WTC11 (cell line): ENCODE results near the gene FOXA3. TPM values are rescaled to one million over a fixed set of nuclear protein-coding genes. Genes with fewer than 3 reads are reported as not detected.

Experiments used
- ATAC-seq: fragments of 200-7000 bp; cut with Tn5 transposase; 2 replicates; pipeline ENCODE4 v1.10.0; 2021; ENCODE audit warnings: mild to moderate bottlenecking, moderate library complexity
- CTCF ChIA-PET: fragments of 300-600 bp; sonication (Branson Sonifier 250); formaldehyde crosslinking; loops from one replicate; lab custom pipeline; 2021; ENCODE audit warnings: antibody characterized with exemption; lab: Charles Lee
- POLR2A ChIA-PET: fragments of 350-600 bp; sonication (Branson Sonifier 250); formaldehyde crosslinking; loops from one replicate; lab custom pipeline; 2021; ENCODE audit warnings: antibody characterized with exemption; lab: Charles Lee
- DNase-seq: peaks from one replicate; pipeline ENCODE4 v3.0.0; 2021; ENCODE audit warnings: low spot score
- H3K27ac Mint-ChIP-seq: 2 replicates; pipeline ENCODE4 v1.8.0; 2021; ENCODE audit warnings: mixed read lengths
- H3K27me3 Mint-ChIP-seq: 2 replicates; pipeline ENCODE4 v1.8.0; 2021; ENCODE audit warnings: low read depth, mild to moderate bottlenecking, moderate library complexity, mixed read lengths
- H3K36me3 Mint-ChIP-seq: 2 replicates; pipeline ENCODE4 v1.8.0; 2021; ENCODE audit warnings: mixed read lengths
- H3K4me1 Mint-ChIP-seq: 2 replicates; pipeline ENCODE4 v1.8.0; 2022; ENCODE audit warnings: mixed read lengths
- H3K4me3 Mint-ChIP-seq: 2 replicates; pipeline ENCODE4 v1.8.0; 2021; ENCODE audit warnings: mild to moderate bottlenecking, moderate library complexity, mixed read lengths
- H3K9me3 Mint-ChIP-seq: 2 replicates; pipeline ENCODE4 v1.8.0; 2021; ENCODE audit warnings: mixed read lengths
- CBFB ChIP-seq: sonication (generic); formaldehyde crosslinking; IDR thresholded peaks from 2 replicates; pipeline ENCODE4 v1.8.1; 2022; ENCODE audit warnings: mild to moderate bottlenecking, low read depth, missing genetic modification reagents
- ELF4 ChIP-seq: sonication (generic); formaldehyde crosslinking; IDR thresholded peaks from 2 replicates; pipeline ENCODE4 v1.8.1; 2022; ENCODE audit warnings: low read depth, mild to moderate bottlenecking, moderate library complexity, missing genetic modification reagents
- EMX1 ChIP-seq: fragments of 250-450 bp; sonication (Bioruptor Pico); IDR thresholded peaks from 2 replicates; pipeline ENCODE4 v1.8.0; 2021; ENCODE audit warnings: mild to moderate bottlenecking
- FOXJ3 ChIP-seq: sonication (generic); formaldehyde crosslinking; IDR thresholded peaks from 2 replicates; pipeline ENCODE4 v1.9.0; 2021; ENCODE audit warnings: missing genetic modification reagents, mild to moderate bottlenecking, borderline replicate concordance
- FOXP1 ChIP-seq: sonication (generic); formaldehyde crosslinking; IDR thresholded peaks from 2 replicates; pipeline ENCODE4 v1.8.0; 2022; ENCODE audit warnings: missing genetic modification reagents, mild to moderate bottlenecking, moderate library complexity, borderline replicate concordance
- GRHL2 ChIP-seq: fragments of 250-450 bp; sonication (Bioruptor Pico); IDR thresholded peaks from 2 replicates; pipeline ENCODE4 v1.8.0; 2022; ENCODE audit warnings: mild to moderate bottlenecking, moderate library complexity; ENCODE audit not compliant: insufficient replicate concordance, severe bottlenecking
- GTF2I ChIP-seq: fragments of 250-450 bp; sonication (Bioruptor Pico); conservative IDR thresholded peaks from 2 replicates; pipeline ENCODE4 v1.4.0; 2021; ENCODE audit warnings: mild to moderate bottlenecking
- IRF2 ChIP-seq: sonication (generic); formaldehyde crosslinking; IDR thresholded peaks from 2 replicates; pipeline ENCODE4 v1.8.0; 2022; ENCODE audit warnings: low read depth, missing genetic modification reagents, borderline replicate concordance
- NFATC4 ChIP-seq: fragments of 250-450 bp; sonication (Bioruptor Pico); IDR thresholded peaks from 2 replicates; pipeline ENCODE4 v1.9.0; 2021; ENCODE audit warnings: mild to moderate bottlenecking
- PRRX2 ChIP-seq: fragments of 250-450 bp; sonication (Bioruptor Pico); IDR thresholded peaks from 2 replicates; pipeline ENCODE4 v1.8.0; 2021; ENCODE audit warnings: mild to moderate bottlenecking
- SMAD4 ChIP-seq: sonication (generic); formaldehyde crosslinking; IDR thresholded peaks from 2 replicates; pipeline ENCODE4 v1.8.0; 2022; ENCODE audit warnings: mild to moderate bottlenecking, missing genetic modification reagents
- SP1 ChIP-seq: sonication (generic); formaldehyde crosslinking; conservative IDR thresholded peaks from 2 replicates; pipeline ENCODE4 v1.8.1; 2022; ENCODE audit warnings: missing genetic modification reagents
- TEAD1 ChIP-seq: sonication (generic); formaldehyde crosslinking; IDR thresholded peaks from 2 replicates; pipeline ENCODE4 v1.8.0; 2022; ENCODE audit warnings: mild to moderate bottlenecking, missing genetic modification reagents
- TP53 ChIP-seq: sonication (generic); formaldehyde crosslinking; IDR thresholded peaks from 2 replicates; pipeline ENCODE4 v1.8.1; 2023; ENCODE audit warnings: mild to moderate bottlenecking, missing genetic modification reagents
- ZNF281 ChIP-seq: sonication (generic); formaldehyde crosslinking; IDR thresholded peaks from 2 replicates; pipeline ENCODE4 v1.8.0; 2023; ENCODE audit warnings: mild to moderate bottlenecking, missing genetic modification reagents
- ZSCAN18 ChIP-seq: fragments of 250-450 bp; sonication (Bioruptor Pico); IDR thresholded peaks from 2 replicates; pipeline ENCODE4 v2.1.2; 2022; ENCODE audit warnings: mild to moderate bottlenecking, moderate library complexity
- total RNA-seq: library from RNA; stranded (reverse); gene quantifications from 3 replicates; pipeline ENCODE4 v1.2.3, GENCODE V29; 2021
- TF ChIP-seq, protein P1 (sequence below): sonication (generic); formaldehyde crosslinking; IDR thresholded peaks from 2 replicates; pipeline ENCODE4 v1.8.0; 2023; ENCODE audit warnings: missing genetic modification reagents, mild to moderate bottlenecking, borderline replicate concordance
- TF ChIP-seq, protein P2 (sequence below): sonication (generic); formaldehyde crosslinking; IDR thresholded peaks from 2 replicates; pipeline ENCODE4 v1.8.1; 2022; ENCODE audit warnings: mild to moderate bottlenecking, missing genetic modification reagents, moderate library complexity, borderline replicate concordance
- TF ChIP-seq, protein P3 (sequence below): sonication (generic); formaldehyde crosslinking; IDR thresholded peaks from 2 replicates; pipeline ENCODE4 v1.8.0; 2022; ENCODE audit warnings: mild to moderate bottlenecking, missing genetic modification reagents
- TF ChIP-seq, protein P4 (sequence below): sonication (generic); formaldehyde crosslinking; IDR thresholded peaks from 2 replicates; pipeline ENCODE4 v1.8.1; 2023; ENCODE audit warnings: mild to moderate bottlenecking, missing genetic modification reagents, moderate library complexity
- TF ChIP-seq, protein P5 (sequence below): sonication (generic); formaldehyde crosslinking; IDR thresholded peaks from 2 replicates; pipeline ENCODE4 v1.8.1; 2022; ENCODE audit warnings: low read depth, missing genetic modification reagents, borderline replicate concordance

Gene FOXA3
- total RNA-seq, 1 experiment from 2014 or later = 20.7 TPM

- TF ChIP-seq NFATC4 (no peak), SMAD4 (CRISPR knock-in tag) (no peak), ZSCAN18 (CRISPR knock-in tag) (no peak), PRRX2 (no peak), FOXP1 (CRISPR knock-in tag) (peak; percentile 81), ELF4 (CRISPR knock-in tag) (no peak), FOXJ3 (CRISPR knock-in tag) (no peak), GRHL2 (CRISPR knock-in tag) (no peak), SP1 (CRISPR knock-in tag) (peak; percentile 97), EMX1 (CRISPR knock-in tag) (no peak)
- TF ChIP-seq, protein P1, sequence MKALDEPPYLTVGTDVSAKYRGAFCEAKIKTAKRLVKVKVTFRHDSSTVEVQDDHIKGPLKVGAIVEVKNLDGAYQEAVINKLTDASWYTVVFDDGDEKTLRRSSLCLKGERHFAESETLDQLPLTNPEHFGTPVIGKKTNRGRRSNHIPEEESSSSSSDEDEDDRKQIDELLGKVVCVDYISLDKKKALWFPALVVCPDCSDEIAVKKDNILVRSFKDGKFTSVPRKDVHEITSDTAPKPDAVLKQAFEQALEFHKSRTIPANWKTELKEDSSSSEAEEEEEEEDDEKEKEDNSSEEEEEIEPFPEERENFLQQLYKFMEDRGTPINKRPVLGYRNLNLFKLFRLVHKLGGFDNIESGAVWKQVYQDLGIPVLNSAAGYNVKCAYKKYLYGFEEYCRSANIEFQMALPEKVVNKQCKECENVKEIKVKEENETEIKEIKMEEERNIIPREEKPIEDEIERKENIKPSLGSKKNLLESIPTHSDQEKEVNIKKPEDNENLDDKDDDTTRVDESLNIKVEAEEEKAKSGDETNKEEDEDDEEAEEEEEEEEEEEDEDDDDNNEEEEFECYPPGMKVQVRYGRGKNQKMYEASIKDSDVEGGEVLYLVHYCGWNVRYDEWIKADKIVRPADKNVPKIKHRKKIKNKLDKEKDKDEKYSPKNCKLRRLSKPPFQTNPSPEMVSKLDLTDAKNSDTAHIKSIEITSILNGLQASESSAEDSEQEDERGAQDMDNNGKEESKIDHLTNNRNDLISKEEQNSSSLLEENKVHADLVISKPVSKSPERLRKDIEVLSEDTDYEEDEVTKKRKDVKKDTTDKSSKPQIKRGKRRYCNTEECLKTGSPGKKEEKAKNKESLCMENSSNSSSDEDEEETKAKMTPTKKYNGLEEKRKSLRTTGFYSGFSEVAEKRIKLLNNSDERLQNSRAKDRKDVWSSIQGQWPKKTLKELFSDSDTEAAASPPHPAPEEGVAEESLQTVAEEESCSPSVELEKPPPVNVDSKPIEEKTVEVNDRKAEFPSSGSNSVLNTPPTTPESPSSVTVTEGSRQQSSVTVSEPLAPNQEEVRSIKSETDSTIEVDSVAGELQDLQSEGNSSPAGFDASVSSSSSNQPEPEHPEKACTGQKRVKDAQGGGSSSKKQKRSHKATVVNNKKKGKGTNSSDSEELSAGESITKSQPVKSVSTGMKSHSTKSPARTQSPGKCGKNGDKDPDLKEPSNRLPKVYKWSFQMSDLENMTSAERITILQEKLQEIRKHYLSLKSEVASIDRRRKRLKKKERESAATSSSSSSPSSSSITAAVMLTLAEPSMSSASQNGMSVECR (CRISPR knock-in tag) = peak; percentile 92; the same call in 1 of the 2 replicates
- TF ChIP-seq, protein P2, sequence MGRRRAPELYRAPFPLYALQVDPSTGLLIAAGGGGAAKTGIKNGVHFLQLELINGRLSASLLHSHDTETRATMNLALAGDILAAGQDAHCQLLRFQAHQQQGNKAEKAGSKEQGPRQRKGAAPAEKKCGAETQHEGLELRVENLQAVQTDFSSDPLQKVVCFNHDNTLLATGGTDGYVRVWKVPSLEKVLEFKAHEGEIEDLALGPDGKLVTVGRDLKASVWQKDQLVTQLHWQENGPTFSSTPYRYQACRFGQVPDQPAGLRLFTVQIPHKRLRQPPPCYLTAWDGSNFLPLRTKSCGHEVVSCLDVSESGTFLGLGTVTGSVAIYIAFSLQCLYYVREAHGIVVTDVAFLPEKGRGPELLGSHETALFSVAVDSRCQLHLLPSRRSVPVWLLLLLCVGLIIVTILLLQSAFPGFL = no peak
Measured at GRCh38 chr19:45862564-45863334, 1.4 kb upstream of the FOXA3 start, which contains the start of gene SYMPK (continued).

DNA sequence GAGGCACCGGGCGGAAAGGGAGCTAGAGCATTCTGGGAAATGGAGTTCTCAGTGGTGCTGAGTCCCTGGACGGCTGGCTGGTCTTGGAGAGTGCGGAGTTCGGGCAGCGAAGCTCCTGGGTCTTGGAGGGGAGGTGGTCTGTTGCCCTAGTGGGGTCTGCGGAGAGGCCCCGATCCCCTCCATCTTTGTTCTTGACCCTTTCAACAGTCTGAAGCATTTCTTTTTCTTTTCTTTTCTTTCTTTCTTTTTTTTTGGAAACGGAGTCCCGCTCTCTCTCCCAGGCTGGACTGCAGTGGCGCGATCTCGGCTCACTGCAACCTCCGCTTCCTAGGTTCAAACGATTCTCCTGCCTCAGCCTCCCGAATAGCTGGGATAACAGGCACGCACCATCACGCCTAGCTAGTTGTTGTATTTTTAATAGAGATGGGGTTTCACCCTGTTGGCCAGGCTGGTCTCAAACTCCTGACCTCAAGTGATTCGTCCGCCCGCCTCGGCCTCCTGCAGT lies 739 bp upstream of the FOXA3 start:
- no peaks in the 10 kb centered on the region for H3K27me3 Mint-ChIP-seq
- H3K36me3 Mint-ChIP-seq = peaks cover 9% of the 10 kb centered on the region; the same call in 1 of the 2 replicates
- H3K9me3 Mint-ChIP-seq = no peaks in the 10 kb centered on the region
- CTCF ChIA-PET = interaction anchor here (0.6 to 4.9 kb wide), 33 partner anchors 8 to 378 kb away, joined by 3 to 212 read pairs (median 5); partner anchors contain the start of genes CCDC61, DMPK, DMWD and IRF2BP1
- peak overlapping the region; percentile 89 for H3K4me3 Mint-ChIP-seq
- peaks cover 43% of the 10 kb centered on the region for H3K4me1 Mint-ChIP-seq
- no peak for DNase-seq
- peak overlapping the region; percentile 84; the same call in 1 of the 2 replicates for H3K27ac Mint-ChIP-seq
- POLR2A ChIA-PET = interaction anchor here (0.7 to 3.1 kb wide), 10 partner anchors 13 to 171 kb away, joined by 3 to 42 read pairs (median 6); partner anchors contain the start of genes DMWD, IRF2BP1, MYPOP and QPCTL
- ATAC-seq = no peak
- TF ChIP-seq TEAD1 (CRISPR knock-in tag) (no peak), GTF2I (CRISPR knock-in tag) (no peak), SMAD4 (CRISPR knock-in tag) (no peak), CBFB (CRISPR knock-in tag) (no peak), TP53 (CRISPR knock-in tag) (no peak), IRF2 (CRISPR knock-in tag) (no peak), ZNF281 (no peak)
- TF ChIP-seq, protein P3, sequence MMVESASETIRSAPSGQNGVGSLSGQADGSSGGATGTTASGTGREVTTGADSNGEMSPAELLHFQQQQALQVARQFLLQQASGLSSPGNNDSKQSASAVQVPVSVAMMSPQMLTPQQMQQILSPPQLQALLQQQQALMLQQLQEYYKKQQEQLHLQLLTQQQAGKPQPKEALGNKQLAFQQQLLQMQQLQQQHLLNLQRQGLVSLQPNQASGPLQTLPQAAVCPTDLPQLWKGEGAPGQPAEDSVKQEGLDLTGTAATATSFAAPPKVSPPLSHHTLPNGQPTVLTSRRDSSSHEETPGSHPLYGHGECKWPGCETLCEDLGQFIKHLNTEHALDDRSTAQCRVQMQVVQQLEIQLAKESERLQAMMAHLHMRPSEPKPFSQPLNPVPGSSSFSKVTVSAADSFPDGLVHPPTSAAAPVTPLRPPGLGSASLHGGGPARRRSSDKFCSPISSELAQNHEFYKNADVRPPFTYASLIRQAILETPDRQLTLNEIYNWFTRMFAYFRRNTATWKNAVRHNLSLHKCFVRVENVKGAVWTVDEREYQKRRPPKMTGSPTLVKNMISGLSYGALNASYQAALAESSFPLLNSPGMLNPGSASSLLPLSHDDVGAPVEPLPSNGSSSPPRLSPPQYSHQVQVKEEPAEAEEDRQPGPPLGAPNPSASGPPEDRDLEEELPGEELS (CRISPR knock-in tag) = no peak
- TF ChIP-seq, protein P4, sequence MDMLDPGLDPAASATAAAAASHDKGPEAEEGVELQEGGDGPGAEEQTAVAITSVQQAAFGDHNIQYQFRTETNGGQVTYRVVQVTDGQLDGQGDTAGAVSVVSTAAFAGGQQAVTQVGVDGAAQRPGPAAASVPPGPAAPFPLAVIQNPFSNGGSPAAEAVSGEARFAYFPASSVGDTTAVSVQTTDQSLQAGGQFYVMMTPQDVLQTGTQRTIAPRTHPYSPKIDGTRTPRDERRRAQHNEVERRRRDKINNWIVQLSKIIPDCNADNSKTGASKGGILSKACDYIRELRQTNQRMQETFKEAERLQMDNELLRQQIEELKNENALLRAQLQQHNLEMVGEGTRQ (CRISPR knock-in tag) = no peak; the same call in 1 of the 2 replicates
- TF ChIP-seq, protein P5, sequence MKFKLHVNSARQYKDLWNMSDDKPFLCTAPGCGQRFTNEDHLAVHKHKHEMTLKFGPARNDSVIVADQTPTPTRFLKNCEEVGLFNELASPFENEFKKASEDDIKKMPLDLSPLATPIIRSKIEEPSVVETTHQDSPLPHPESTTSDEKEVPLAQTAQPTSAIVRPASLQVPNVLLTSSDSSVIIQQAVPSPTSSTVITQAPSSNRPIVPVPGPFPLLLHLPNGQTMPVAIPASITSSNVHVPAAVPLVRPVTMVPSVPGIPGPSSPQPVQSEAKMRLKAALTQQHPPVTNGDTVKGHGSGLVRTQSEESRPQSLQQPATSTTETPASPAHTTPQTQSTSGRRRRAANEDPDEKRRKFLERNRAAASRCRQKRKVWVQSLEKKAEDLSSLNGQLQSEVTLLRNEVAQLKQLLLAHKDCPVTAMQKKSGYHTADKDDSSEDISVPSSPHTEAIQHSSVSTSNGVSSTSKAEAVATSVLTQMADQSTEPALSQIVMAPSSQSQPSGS (CRISPR knock-in tag) = no peak
